ENCODE results near the gene LDHAL6A.

The LDHAL6A gene

DNA sequence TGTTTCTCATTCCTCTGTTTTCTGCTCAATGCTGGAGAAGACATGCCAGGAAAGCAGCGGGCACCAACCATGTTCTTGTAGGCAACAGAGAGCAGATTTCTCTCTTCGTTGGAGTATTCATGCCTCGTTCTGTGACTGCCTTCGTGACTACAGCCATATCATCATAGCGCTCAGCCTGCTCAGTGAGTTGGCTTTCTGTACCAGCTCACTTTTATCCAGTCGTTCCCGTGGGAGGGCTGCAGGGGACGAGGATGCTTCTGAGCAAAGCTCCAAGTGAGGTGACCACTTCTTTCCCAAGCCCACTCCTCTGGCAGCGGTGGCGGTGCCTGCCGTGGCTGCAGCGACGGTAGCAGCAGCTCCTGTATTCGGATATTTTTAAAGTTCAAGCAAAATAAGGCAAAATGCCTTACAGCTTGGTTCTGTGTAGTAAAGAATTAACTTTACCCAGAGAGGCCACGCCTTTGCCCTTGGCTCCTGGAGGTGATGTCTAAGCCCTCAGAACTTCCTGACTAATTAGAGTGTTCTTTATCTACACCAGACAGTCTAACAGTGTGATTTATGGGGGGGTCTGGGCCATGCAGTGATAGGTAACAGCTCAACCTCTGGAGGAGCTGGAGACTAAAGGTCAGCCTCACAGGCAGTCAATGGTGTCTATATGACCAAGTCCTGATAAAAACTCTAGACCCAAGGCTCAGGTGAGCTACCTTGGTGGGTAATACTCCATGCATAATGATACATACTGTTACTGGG is 35.3 kb downstream of the LDHAL6A start:
- DNase-seq (ENCODE audit: low read depth): no peak

DNA sequence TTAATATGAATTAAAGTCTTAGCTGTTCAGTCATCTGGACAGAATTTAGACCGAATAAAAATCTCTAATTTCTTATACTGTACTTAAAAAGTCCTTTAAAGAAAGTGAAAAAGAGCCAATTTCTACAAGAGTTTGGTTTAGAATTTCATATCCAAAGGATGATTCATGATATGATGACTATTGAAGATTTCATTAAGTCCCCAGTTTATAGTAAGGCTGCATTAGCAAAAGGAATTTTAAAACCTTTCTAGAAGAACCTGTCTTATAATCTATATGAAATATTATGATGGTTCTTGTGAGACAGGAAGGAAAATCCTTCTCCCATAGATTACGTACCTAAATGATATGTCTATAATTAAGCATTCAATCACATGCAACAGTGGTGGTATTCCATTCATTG is 36.3 kb downstream of the LDHAL6A start:
- DNase-seq (ENCODE audit: low read depth): no peak

DNA sequence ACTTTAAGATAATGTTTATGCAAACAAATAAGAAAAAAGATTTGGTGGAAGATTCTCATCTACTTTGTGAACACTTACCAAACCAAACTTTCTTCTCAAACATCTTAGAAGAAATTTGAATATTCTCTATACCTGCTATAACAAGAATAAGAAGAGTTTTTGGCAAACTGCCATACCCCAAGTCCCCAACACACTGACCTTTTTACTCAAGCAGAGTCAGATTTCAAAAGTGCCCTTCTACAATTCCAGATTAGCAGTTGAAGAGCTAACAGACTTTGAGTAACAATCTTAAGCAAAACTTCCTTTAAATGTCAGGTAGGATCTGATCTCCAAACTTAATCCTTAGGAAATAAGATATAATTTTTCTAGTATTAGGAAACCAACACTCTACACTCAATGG is 37.2 kb downstream of the LDHAL6A start:
- DNase-seq (ENCODE audit: low read depth): no peak

DNA sequence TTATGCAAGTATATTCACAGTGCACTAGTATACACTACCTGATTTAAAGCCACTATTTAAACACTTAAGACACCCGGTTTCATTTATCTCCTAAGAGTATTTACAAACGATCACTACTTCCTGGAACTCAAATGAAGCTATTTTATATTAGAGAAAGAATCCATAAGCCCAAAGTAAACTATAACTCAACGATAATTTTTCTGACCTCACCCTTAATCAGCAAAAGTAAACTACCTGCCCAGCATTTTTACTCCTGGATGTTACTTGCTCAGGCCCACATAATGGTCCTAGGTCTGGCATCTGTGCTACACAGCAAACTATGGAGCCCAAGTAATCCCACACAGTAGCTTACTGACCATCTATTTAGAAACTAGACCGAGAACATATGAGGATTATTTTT is 37.7 kb downstream of the LDHAL6A start:
- no peak for DNase-seq (ENCODE audit: low read depth)

DNA sequence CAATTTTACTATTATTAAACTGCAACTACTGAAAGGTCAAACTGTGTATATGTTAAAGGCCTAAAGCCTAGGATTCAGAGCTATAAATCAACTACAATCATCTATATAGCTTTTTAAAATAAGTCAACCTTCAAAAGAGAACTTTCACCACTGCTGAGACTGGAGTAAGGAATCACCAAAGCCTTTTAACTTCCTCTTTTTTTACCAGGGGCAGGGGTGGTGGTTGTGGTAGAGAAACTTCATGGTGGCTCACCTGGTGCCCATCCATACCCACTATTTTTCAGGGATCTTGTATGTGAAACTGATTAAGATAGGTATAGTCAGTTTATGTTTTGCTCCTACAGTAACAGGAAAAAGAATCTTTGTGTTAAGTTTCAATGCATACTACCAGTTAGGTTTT is 39.6 kb downstream of the LDHAL6A start:
- DNase-seq (ENCODE audit: low read depth): no peak

DNA sequence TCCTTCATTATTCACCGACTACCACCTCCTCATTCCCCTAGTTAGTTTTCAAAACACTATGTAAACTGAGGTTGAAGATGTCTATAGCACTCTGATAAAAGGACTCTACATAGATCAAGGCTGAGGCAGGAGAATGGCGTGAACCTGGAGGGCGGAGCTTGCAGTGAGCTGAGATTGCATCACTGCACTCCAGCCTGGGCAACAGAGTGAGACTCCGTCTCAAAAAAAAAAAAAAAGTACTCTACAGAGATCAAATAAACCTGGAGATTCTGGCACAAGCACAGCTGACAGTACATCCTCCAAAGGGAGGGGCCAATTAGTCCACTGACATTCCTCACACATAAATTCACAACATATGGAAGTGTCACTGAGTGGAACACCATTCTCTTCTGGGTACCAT is 40.0 kb downstream of the LDHAL6A start:
- DNase-seq (ENCODE audit: low read depth): no peak

DNA sequence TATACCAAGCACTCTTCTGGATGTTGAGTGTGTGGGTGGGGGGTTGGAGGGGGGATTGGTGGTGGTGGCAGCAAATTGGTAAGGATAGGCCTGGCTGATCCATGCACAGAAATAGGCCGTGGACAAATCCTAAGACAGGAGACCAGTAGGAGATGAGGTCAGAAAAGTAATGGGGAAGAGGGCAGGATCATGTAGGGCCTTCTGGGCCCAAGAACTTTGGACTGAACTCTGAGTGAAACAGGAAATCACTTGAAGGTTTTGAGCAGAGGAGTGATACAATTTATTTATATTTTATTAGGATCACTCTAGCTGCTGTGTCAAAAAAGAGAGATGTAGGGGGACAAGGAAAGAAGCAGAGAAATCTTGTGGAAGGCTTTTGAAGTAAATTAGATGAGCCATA is 42.4 kb downstream of the LDHAL6A start:
- no peak for DNase-seq (ENCODE audit: low read depth)

DNA sequence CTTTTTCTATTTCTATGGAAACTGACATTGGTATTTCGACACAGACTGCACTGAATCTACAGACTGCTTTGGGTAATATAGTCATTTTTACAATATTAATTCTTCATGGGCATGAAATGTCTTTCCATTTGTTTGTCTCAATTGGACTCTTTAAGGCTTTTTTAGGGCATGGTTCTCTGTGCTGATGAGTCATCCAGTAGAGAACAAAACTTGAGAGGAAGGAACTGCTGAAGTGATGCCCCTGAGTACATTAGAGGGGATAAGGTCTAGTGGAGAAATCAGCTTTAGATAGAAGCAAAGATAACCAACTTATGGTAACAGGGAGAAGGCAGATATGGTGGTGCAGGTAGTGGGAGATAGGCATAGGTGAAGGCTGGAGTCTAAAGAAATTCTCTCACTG is 46.0 kb downstream of the LDHAL6A start:
- no peak for DNase-seq (ENCODE audit: low read depth)

DNA sequence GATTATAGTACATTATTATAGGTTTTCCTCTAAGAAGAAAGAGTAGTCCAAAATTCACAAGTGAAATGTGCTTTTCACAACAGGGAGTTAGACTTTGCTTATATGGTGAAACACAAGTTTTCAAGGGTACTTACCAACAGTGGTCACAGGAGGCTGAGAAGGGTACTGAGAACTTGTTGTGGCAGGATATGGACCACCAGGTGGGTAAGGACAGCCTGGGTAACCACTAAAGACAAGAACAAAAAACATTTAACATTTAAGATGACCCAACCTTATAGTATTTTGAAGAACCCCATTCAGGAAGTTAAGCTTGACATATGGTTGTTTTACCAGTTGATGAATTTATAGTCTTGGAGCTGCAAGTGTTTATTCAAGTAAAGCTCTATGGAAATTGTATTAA is 46.7 kb downstream of the LDHAL6A start:
- no peak for DNase-seq (ENCODE audit: low read depth)

DNA sequence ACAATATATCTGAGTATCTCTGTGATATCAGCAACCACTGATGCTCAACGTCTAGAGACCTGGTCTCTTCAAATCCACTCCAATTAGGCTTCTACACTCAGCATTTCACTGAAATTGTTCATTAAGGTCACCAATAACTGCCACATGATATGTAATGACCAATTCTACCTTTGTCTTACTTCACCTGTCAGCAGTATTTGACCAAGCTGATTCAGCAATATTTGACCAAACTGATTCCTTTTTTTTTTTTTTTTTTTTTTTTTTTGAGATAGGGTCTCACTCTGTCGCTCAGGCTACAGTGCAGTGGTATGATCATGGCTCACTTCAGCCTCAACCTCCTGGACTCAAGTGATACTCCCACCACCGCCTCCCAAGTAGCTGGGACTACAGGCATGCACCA is 65.5 kb downstream of the LDHAL6A start:
- no peak for DNase-seq (ENCODE audit: low read depth)

DNA sequence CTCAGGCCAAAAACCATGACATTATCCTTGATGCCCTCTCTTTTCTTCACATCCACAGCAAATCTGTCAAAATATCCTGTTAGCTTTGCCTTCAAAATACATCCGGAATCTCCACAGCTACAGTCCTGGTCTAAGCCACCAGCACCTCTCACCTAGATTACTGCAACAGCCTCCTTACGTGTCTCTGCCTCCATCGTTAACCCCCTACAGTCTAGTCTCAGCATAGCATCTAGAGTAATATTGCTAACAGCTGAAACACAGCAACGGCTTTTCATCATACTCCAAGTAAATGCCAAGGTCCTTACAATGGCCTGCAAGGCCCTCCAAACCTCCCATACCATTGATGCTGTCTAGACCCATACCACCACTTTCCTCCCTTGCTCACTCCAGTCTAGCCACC is 66.7 kb downstream of the LDHAL6A start:
- no peak for DNase-seq (ENCODE audit: low read depth)

DNA sequence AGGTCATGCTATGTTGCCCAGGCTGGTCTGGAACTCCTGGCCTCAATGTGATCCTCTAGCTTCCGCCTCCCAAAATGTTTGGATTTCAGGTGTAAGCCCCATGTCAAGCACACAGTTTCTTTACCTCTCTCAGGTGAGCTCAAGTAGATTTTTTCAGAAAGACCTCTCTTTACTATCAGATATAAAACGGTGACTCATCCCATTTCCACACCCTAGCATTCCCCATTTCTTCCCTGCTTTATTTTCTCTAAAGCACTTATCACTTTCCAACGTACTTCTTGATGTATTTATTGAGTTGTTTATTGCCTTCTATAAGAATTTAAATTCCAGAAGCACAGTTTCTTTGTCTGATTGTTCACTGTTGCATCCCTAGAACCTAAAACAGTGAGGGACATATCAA is 67.4 kb downstream of the LDHAL6A start:
- DNase-seq (ENCODE audit: low read depth): no peak

DNA sequence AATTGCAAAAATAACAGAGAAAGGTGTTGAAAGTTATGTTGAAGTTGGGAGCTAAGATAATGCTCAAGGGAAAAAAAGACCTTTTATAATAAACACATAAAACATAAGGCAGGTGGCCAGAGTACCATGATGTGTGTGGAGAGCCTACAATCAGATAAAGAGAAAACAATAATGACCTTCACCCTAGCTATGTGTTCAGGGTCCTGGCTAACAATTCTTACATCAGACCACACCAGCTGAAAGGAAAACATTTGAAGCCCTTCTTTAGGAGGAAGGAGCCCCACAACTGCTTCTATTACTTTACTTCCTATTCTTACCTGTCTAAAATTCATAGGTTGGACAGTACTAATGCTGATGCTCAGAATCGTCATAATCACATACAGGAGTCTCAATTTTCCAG is 68.6 kb downstream of the LDHAL6A start:
- DNase-seq (ENCODE audit: low read depth): no peak

DNA sequence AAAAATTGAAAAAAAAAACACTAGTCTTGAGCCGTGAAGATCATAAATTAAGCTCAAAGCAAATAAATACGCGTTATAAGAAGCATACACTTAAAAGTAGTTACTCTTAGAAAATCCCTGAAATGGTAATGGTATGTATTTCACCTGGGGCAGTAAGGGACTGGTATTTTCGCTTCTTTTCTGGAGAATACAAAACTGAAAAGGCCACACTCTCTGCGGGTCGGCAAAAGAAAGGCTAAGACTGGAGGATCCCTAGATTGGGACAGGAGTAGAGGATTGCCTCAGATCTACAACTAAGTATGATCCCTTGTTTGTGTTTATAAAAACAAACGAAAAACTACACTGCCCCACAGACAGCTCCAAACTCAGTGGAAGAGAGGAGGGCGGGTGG is 70.5 kb downstream of the LDHAL6A start:
- DNase-seq (ENCODE audit: low read depth): no peak

DNA sequence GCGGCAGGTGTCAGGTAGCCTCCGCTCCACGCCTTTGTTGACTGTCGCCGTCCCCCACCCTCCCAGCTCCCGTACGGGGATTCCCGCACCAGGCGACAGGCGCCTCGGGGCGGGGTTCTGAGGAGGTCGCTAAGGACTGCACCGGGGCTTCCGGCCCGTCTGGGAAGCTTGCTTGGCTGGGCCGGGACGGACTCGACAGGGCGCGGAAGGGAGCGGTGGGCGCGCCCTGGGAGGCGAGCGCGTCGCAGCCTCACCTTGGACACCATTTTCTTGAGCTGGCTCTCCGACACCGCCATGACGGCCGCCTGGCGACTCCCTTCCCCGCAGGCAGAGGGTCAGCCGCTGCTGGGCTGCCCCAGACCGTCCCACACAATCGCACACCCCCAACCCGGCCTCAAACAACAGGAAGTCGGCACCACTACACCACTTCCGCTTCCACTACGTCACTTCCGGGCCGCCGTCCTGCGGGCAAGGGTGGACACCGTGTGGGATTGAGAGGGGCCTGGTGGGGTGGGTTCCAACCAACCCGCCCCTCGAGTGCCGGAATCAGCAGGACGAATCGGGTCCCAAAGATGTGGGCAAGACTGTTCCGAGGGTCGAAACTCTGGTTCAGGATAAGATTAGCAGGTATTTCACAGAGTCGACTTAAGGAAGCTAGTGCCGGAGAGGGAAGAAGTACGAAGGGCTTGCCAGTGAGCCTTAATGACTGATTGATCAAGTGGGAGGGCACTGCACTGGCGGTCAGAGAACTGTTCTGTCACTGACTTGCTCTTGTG is 71.1 kb downstream of the LDHAL6A start, which contains the start of gene TSG101:
TSS of gene TSG101 (minus strand) at position 422 of the 776 bp plus-strand sequence. CDS start at position 296, 126 bp downstream.
- DNase-seq (ENCODE audit: low read depth): peak; percentile 84

DNA sequence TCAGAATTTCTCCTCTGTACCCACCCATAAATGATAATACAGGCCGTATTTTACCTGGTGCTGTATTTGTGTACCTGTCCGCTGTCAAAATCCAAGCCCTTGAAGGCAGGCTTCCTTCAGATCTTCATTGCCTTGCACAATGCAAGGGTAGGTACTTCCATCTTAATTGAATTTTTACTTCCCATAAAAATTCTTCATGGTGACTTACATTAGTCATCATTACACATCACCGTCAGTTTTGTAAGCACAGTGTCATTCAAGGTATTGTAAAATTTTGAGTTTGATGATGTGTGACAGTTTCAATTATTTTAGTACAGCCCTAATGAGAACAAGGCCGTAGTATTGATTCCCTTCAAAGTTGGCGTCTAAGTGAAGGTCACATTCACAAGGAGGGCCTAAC is 71.9 kb downstream of the LDHAL6A start:
- no peak for DNase-seq (ENCODE audit: low read depth)
